Nephron progenitor cell (in vitro differentiated cells): ENCODE data around the gene MKLN1.

ENCODE experiments used
- DNase-seq: peaks from one replicate; pipeline ENCODE4 v3.0.0; 2021
- H3K27ac Mint-ChIP-seq: 2 replicates; pipeline ENCODE4 v1.8.0; 2021; ENCODE audit warnings: mild to moderate bottlenecking, moderate library complexity, mixed read lengths
- H3K27me3 Mint-ChIP-seq: 2 replicates; pipeline ENCODE4 v1.8.0; 2021; ENCODE audit warnings: mild to moderate bottlenecking, low read depth, mixed read lengths; ENCODE audit not compliant: poor library complexity
- H3K36me3 Mint-ChIP-seq: 2 replicates; pipeline ENCODE4 v1.8.0; 2021; ENCODE audit warnings: low read depth, mixed read lengths
- H3K4me1 Mint-ChIP-seq: 2 replicates; pipeline ENCODE4 v1.8.0; 2021; ENCODE audit warnings: mixed read lengths
- H3K4me3 Mint-ChIP-seq: 2 replicates; pipeline ENCODE4 v1.8.0; 2021; ENCODE audit warnings: mild to moderate bottlenecking, moderate library complexity, mixed read lengths
- H3K9me3 Mint-ChIP-seq: 2 replicates; pipeline ENCODE4 v1.8.0; 2021; ENCODE audit warnings: mild to moderate bottlenecking, moderate library complexity, mixed read lengths
- TF ChIP-seq, protein P1 (sequence below): fragments of 200-600 bp; sonication (generic); IDR thresholded peaks from 2 replicates; pipeline ENCODE4 v1.5.0; 2021; ENCODE audit warnings: antibody characterized with exemption

Gene MKLN1

DNA sequence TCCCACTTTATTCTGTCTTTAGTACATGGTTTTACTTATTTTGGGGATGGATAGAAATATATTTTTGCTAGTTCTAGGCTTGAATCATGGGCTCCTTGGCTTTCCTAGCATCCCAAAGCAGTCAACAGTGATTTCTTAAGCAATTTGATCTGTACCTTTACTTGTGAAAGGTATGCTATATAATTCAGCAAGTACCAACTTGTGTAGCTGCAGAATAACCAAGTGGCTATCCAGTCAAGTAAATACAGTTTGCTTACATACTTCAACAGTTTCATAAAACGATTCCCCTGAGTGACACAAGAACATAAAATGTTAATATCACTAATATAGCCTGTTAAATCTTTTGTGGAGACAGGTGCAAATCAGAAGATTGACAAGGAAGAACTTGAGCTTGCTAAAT lies 161.5 kb downstream of the MKLN1 start:
- Mint-ChIP-seq H3K4me3 (no peak overlapping the region), H3K9me3 (no peaks in the 10 kb centered on the region)

GRCh38 chr7:131489881-131490280 lies 162.2 kb downstream of the MKLN1 start:
- H3K9me3 Mint-ChIP-seq: no peaks in the 10 kb centered on the region
- peaks cover 4% of the 10 kb centered on the region for H3K27me3 Mint-ChIP-seq
- H3K36me3 Mint-ChIP-seq: peaks cover 12% of the 10 kb centered on the region
- H3K4me3 Mint-ChIP-seq: no peak overlapping the region
- no peak overlapping the region for H3K27ac Mint-ChIP-seq
- TF ChIP-seq, protein P1, sequence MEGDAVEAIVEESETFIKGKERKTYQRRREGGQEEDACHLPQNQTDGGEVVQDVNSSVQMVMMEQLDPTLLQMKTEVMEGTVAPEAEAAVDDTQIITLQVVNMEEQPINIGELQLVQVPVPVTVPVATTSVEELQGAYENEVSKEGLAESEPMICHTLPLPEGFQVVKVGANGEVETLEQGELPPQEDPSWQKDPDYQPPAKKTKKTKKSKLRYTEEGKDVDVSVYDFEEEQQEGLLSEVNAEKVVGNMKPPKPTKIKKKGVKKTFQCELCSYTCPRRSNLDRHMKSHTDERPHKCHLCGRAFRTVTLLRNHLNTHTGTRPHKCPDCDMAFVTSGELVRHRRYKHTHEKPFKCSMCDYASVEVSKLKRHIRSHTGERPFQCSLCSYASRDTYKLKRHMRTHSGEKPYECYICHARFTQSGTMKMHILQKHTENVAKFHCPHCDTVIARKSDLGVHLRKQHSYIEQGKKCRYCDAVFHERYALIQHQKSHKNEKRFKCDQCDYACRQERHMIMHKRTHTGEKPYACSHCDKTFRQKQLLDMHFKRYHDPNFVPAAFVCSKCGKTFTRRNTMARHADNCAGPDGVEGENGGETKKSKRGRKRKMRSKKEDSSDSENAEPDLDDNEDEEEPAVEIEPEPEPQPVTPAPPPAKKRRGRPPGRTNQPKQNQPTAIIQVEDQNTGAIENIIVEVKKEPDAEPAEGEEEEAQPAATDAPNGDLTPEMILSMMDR: no peak
- H3K4me1 Mint-ChIP-seq: no peaks in the 10 kb centered on the region
- DNase-seq: no peak

More for the DNA sequence above, 161.5 kb downstream of the MKLN1 start:
- peaks cover 15% of the 10 kb centered on the region for H3K36me3 Mint-ChIP-seq
- H3K4me1 Mint-ChIP-seq: no peaks in the 10 kb centered on the region
- H3K27ac Mint-ChIP-seq: no peak overlapping the region
- TF ChIP-seq, protein P1: no peak
- DNase-seq: no peak
- peaks cover 4% of the 10 kb centered on the region for H3K27me3 Mint-ChIP-seq

- H3K4me3 Mint-ChIP-seq: no peak overlapping the region
- TF ChIP-seq, protein P1: no peak
- no peak overlapping the region for H3K27ac Mint-ChIP-seq
- H3K36me3 Mint-ChIP-seq: peaks cover 27% of the 10 kb centered on the region
- no peaks in the 10 kb centered on the region for H3K4me1 Mint-ChIP-seq
- no peak for DNase-seq
- peaks cover 1% of the 10 kb centered on the region for H3K27me3 Mint-ChIP-seq
- H3K9me3 Mint-ChIP-seq: no peaks in the 10 kb centered on the region
Measured at GRCh38 chr7:131493081-131493480, 165.4 kb downstream of the MKLN1 start.

DNA sequence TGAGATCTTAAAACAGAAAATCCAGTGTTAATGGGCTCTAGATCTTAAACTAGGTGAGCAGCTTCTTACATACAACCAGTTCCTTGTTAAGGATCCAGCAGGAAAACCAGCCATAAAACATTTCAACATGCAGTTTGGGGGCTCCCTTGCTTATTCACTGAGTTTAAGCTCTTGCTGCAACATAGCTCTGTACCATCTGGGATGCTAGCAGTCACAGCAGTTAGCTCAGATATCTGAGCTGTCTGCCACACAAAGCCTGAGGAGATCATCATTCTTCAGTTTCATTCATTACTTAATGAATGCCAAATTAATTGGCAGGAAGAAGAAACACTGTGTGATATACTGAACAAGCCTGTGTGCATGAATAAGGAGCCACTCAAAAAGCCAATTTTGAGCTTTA lies 165.9 kb downstream of the MKLN1 start:
- DNase-seq: no peak
- Mint-ChIP-seq H3K27me3 (no peaks in the 10 kb centered on the region), H3K4me1 (no peaks in the 10 kb centered on the region), H3K4me3 (no peak overlapping the region), H3K36me3 (peaks cover 28% of the 10 kb centered on the region), H3K9me3 (no peaks in the 10 kb centered on the region), H3K27ac (no peak overlapping the region)
- TF ChIP-seq, protein P1: no peak

DNA sequence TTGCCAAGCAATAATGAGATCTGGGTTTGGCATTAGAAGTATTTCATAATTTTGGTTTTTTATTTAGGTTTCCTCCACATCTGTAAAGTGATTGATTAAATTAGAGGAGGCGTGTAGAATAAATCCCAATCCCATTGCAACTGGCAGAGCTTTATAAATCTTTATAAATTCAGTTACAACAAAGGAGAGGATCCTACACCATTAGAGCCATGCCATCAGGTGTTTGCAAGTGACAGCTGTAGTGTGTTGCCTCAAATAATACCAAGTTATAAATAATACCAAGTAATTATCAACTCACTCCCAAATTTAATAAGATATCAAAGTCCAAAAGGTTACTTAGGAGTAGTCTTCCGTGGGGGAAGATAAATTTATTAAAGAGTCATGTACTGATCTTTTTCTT lies 166.5 kb downstream of the MKLN1 start:
- TF ChIP-seq, protein P1: no peak
- H3K4me1 Mint-ChIP-seq: no peaks in the 10 kb centered on the region
- H3K27ac Mint-ChIP-seq: no peak overlapping the region
- no peaks in the 10 kb centered on the region for H3K9me3 Mint-ChIP-seq
- H3K27me3 Mint-ChIP-seq: no peaks in the 10 kb centered on the region
- no peak overlapping the region for H3K4me3 Mint-ChIP-seq
- DNase-seq: no peak
- peaks cover 34% of the 10 kb centered on the region for H3K36me3 Mint-ChIP-seq

GRCh38 chr7:131495669-131496498 lies 168.2 kb downstream of the MKLN1 start:
- no peaks in the 10 kb centered on the region for H3K27me3 Mint-ChIP-seq
- H3K4me3 Mint-ChIP-seq: no peak overlapping the region
- H3K36me3 Mint-ChIP-seq: peaks cover 45% of the 10 kb centered on the region
- no peak for DNase-seq
- no peak overlapping the region for H3K27ac Mint-ChIP-seq
- H3K4me1 Mint-ChIP-seq: no peaks in the 10 kb centered on the region
- TF ChIP-seq, protein P1: no peak
- H3K9me3 Mint-ChIP-seq: no peaks in the 10 kb centered on the region
